HCT116 (cell line): ENCODE data around the gene SPAG5. TPM values are rescaled to one million over a fixed set of nuclear protein-coding genes. Genes with fewer than 3 reads are reported as not detected.

Source experiments
- ATAC-seq: fragments of 200-7000 bp; cut with Tn5 transposase; 2 replicates; pipeline ENCODE4 v1.9.1; 2020; ENCODE audit warnings: mild to moderate bottlenecking, moderate library complexity
- BruUV-seq: library from RNA; stranded (reverse); fragments of 400-500 nt; replicated peaks from 2 replicates; lab custom pipeline; 2021; lab: Mats Ljungman, UMichigan
- CTCF ChIA-PET: fragments of 300-600 bp; sonication (Branson Sonifier 250); formaldehyde crosslinking; loops from one replicate; lab custom pipeline; 2021; ENCODE audit warnings: antibody characterized with exemption; lab: Charles Lee
- POLR2A ChIA-PET: fragments of 300-600, 350-600 bp; sonication (Branson Sonifier 250); formaldehyde crosslinking; loops from one replicate; lab custom pipeline; 2021; ENCODE audit warnings: antibody characterized with exemption; lab: Charles Lee
- RAD21 ChIA-PET, 2 experiments: fragments of 300-600 bp; sonication (Branson Sonifier 250); formaldehyde crosslinking; loops; one replicate each; lab custom pipeline; 2023; ENCODE audit warnings: low total read pairs in 2 of 2; ENCODE audit not compliant: uncharacterized antibody in 2 of 2, unreplicated experiment in 2 of 2, low non-redundant PET in 1 of 2; lab: Charles Lee
- DNase-seq: peaks from one replicate; pipeline ENCODE4 v3.0.0-alpha.2; 2010; ENCODE audit warnings: low read depth, low spot score
- H2AFZ ChIP-seq: fragments of 200-600 bp; shearing (Covaris generic), sonication (generic); 2 replicates; pipeline ENCODE4 v1.6.1; 2017; ENCODE audit warnings: low read depth, mixed run types, mixed read lengths, antibody characterized with exemption, low read length; ENCODE audit not compliant: poor library complexity, severe bottlenecking
- H3K27ac ChIP-seq: 2 replicates; pipeline ENCODE4 v1.5.1; 2012; ENCODE audit warnings: low read depth, low read length
- H3K27me3 ChIP-seq: fragments of 200-600 bp; sonication (generic); 2 replicates; pipeline ENCODE4 v1.6.1; 2016; ENCODE audit warnings: mixed run types, low read length, mixed read lengths; ENCODE audit not compliant: insufficient read depth
- H3K36me3 ChIP-seq, 2 experiments: fragments of 200-500 bp in 1 of 2; fragments of 200-600 bp in 1 of 2; sonication (Bioruptor generic) in 1 of 2; sonication (generic) in 1 of 2; 2 replicates each; pipeline versions ENCODE4 v1.5.1 to v1.6.1; 2014 to 2016; ENCODE audit warnings: low read length in 2 of 2, inconsistent platforms in 1 of 2, mixed read lengths in 1 of 2, mixed run types in 1 of 2; ENCODE audit not compliant: insufficient read depth in 2 of 2, control insufficient read depth in 1 of 2
- H3K4me1 ChIP-seq, 2 experiments: fragments of 200-600 bp in 1 of 2; sonication (generic) in 1 of 2; 2 replicates each; pipeline versions ENCODE4 v1.5.1 to v1.6.1; 2012 to 2017; ENCODE audit warnings: low read length in 2 of 2, inconsistent platforms in 1 of 2, mild to moderate bottlenecking in 1 of 2, mixed read lengths in 1 of 2, mixed run types in 1 of 2, moderate library complexity in 1 of 2; ENCODE audit not compliant: insufficient read depth in 2 of 2, control insufficient read depth in 1 of 2
- H3K4me2 ChIP-seq: fragments of 200-600 bp; sonication (generic); 2 replicates; pipeline ENCODE4 v1.6.1; 2017; ENCODE audit warnings: mixed run types, low read length, mixed read lengths
- H3K4me3 ChIP-seq, 2 experiments: fragments of 200-600 bp in 1 of 2; sonication (generic) in 1 of 2; replicated peaks in 1 of 2; 2 replicates each; pipeline ENCODE4 v1.5.1; 2011 to 2016; ENCODE audit warnings: low read length in 2 of 2, control low read depth in 1 of 2, low read depth in 1 of 2, mild to moderate bottlenecking in 1 of 2, mixed read lengths in 1 of 2, mixed run types in 1 of 2
- H3K79me2 ChIP-seq: fragments of 200-600 bp; sonication (generic); 2 replicates; pipeline ENCODE4 v1.6.1; 2017; ENCODE audit warnings: mild to moderate bottlenecking, mixed run types, low read length, moderate library complexity, mixed read lengths; ENCODE audit not compliant: insufficient read depth
- H3K9ac ChIP-seq: fragments of 200-600 bp; sonication (generic); 2 replicates; pipeline ENCODE4 v1.6.1; 2016; ENCODE audit warnings: low read length, mixed read lengths
- H3K9me2 ChIP-seq: fragments of 200-600 bp; sonication (generic), shearing (Covaris generic); 2 replicates; pipeline ENCODE4 v1.6.1; 2017; ENCODE audit warnings: mixed run types, mild to moderate bottlenecking, moderate library complexity; ENCODE audit not compliant: insufficient read depth
- H3K9me3 ChIP-seq, 2 experiments: fragments of 200-500 bp in 1 of 2; fragments of 200-600 bp in 1 of 2; sonication (Bioruptor generic) in 1 of 2; sonication (generic) in 1 of 2; 2 replicates each; pipeline ENCODE4 v1.6.1; 2014 to 2017; ENCODE audit warnings: low read length in 2 of 2, mixed read lengths in 2 of 2, inconsistent platforms in 1 of 2, low read depth in 1 of 2, mild to moderate bottlenecking in 1 of 2, mixed run types in 1 of 2, moderate library complexity in 1 of 2; ENCODE audit not compliant: control insufficient read depth in 1 of 2, insufficient read depth in 1 of 2
- H4K20me1 ChIP-seq: fragments of 200-600 bp; sonication (generic), shearing (Covaris generic); 2 replicates; pipeline ENCODE4 v1.6.1; 2017; ENCODE audit warnings: mixed run types, mild to moderate bottlenecking, moderate library complexity; ENCODE audit not compliant: insufficient read depth
- CBX3 ChIP-seq: IDR thresholded peaks from 2 replicates; pipeline ENCODE4 v1.6.1; 2012; ENCODE audit warnings: low read depth
- CEBPB ChIP-seq: IDR thresholded peaks from 2 replicates; pipeline ENCODE4 v1.6.1; 2012; ENCODE audit warnings: low read depth
- ELF1 ChIP-seq: IDR thresholded peaks from 2 replicates; pipeline ENCODE4 v1.6.1; 2012; ENCODE audit warnings: low read depth, borderline replicate concordance
- EZH2 ChIP-seq: fragments of 200-600 bp; sonication (generic); IDR thresholded peaks from 2 replicates; pipeline ENCODE4 v1.6.1; 2017; ENCODE audit warnings: antibody characterized with exemption, mixed run types
- EZH2phosphoT487 ChIP-seq: fragments of 200-600 bp; IDR thresholded peaks from 2 replicates; pipeline ENCODE4 v1.6.1; 2018; ENCODE audit warnings: antibody characterized with exemption, borderline replicate concordance
- FOSL1 ChIP-seq: IDR thresholded peaks from 2 replicates; pipeline ENCODE4 v1.6.1; 2012; ENCODE audit warnings: low read depth
- JUND ChIP-seq: IDR thresholded peaks from 2 replicates; pipeline ENCODE4 v1.6.1; 2012
- POLR2AphosphoS5 ChIP-seq: IDR thresholded peaks from 2 replicates; pipeline ENCODE4 v1.6.1; 2011; ENCODE audit warnings: mild to moderate bottlenecking, low read depth, low read length, moderate library complexity
- RAD21 ChIP-seq: IDR thresholded peaks from 2 replicates; pipeline ENCODE4 v1.6.1; 2012; ENCODE audit warnings: low read depth, mild to moderate bottlenecking
- SIN3A ChIP-seq: IDR thresholded peaks from 2 replicates; pipeline ENCODE4 v1.6.1; 2012; ENCODE audit warnings: low read depth
- SP1 ChIP-seq: IDR thresholded peaks from 2 replicates; pipeline ENCODE4 v1.6.1; 2012; ENCODE audit warnings: low read depth
- SRF ChIP-seq: IDR thresholded peaks from 2 replicates; pipeline ENCODE4 v1.6.1; 2012; ENCODE audit warnings: low read depth
- TCF7L2 ChIP-seq: IDR thresholded peaks from 2 replicates; pipeline ENCODE4 v1.7.0; 2011; ENCODE audit warnings: borderline replicate concordance, inconsistent platforms; ENCODE audit not compliant: insufficient read depth, insufficient read length; ENCODE audit errors: extremely low read depth
- YY1 ChIP-seq: IDR thresholded peaks from 2 replicates; pipeline ENCODE4 v1.6.1; 2011; ENCODE audit warnings: low read length, low read depth, moderate library complexity, mild to moderate bottlenecking; ENCODE audit not compliant: insufficient replicate concordance; ENCODE audit errors: extremely low read depth
- intact Hi-C: fragments of 100-400 bp; cut with micrococcal nuclease; formaldehyde crosslinking; loops from 2 replicates; pipeline ENCODE4 v1.10.0; 2022
- total RNA-seq: library from RNA; stranded (reverse); gene quantifications from one replicate; pipeline ENCODE4 v1.2.1, GENCODE V29; 2021; ENCODE audit not compliant: unreplicated experiment
- TF ChIP-seq, protein P1 (sequence below): IDR thresholded peaks from 2 replicates; pipeline ENCODE4 v1.6.1; 2012
- TF ChIP-seq, protein P2 (sequence below): IDR thresholded peaks from 2 replicates; pipeline ENCODE4 v1.6.1; 2012; ENCODE audit warnings: low read depth
- TF ChIP-seq, protein P3 (sequence below): IDR thresholded peaks from 2 replicates; pipeline ENCODE4 v1.6.1; 2012

Gene SPAG5
- total RNA-seq, 1 experiment from 2014 or later, result 94.9 TPM

DNA sequence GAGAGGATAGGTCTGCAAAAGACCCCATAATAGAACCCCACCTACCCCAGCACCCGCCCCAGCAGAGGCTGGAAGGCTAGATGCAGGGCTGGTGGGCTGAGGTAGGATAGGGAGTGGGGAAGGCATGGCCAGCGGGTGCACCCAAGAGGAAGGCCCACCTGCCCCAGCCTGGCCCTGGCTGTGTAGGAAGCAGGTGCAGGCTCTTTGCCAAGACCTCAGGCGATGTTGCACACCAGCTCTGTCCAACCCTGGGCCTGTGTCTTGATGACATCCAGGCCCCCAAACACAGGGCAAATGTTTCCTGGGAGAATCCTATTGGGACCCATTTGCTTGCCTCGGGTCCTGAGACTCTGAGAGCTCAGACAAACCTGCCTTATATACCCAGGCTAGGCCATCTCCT is 58.6 kb downstream of the SPAG5 start:
- no TSS peak for BruUV-seq
- Histone ChIP-seq H3K4me1 (no peaks in the 10 kb centered on the region), H3K79me2 (no peaks in the 10 kb centered on the region), H2AFZ (no peak overlapping the region), H3K27me3 (no peaks in the 10 kb centered on the region), H3K27ac (no peak overlapping the region), H4K20me1 (no peaks in the 10 kb centered on the region), H3K9ac (no peak overlapping the region), H3K4me2 (no peak overlapping the region), H3K9me2 (no peaks in the 10 kb centered on the region), H3K9me3 (no peaks in the 10 kb centered on the region), H3K36me3 (no peaks in the 10 kb centered on the region), H3K4me3 (no peak overlapping the region)
- DNase-seq (no peak), ATAC-seq (no peak)
- POLR2A ChIA-PET, result no interaction called here
- CTCF ChIA-PET, result no interaction called here
- intact Hi-C loops, result loop anchor here (1.0 kb wide), 1 partner anchor 46 kb away; no protein-coding TSS in a partner anchor
- no peak for TF ChIP-seq CBX3
- no peak for TF ChIP-seq RAD21
- TF ChIP-seq EZH2phosphoT487, result no peak
- no peak for TF ChIP-seq SP1
- TF ChIP-seq CEBPB, result no peak
- TF ChIP-seq, protein P1, sequence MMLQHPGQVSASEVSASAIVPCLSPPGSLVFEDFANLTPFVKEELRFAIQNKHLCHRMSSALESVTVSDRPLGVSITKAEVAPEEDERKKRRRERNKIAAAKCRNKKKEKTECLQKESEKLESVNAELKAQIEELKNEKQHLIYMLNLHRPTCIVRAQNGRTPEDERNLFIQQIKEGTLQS, result no peak
- no peak for TF ChIP-seq FOSL1
- no peak for TF ChIP-seq SRF
- TF ChIP-seq ELF1, result no peak
- TF ChIP-seq TCF7L2, result no peak
- no peak for TF ChIP-seq EZH2
- TF ChIP-seq POLR2AphosphoS5, result no peak
- RAD21 ChIA-PET, result no interaction called here

DNA sequence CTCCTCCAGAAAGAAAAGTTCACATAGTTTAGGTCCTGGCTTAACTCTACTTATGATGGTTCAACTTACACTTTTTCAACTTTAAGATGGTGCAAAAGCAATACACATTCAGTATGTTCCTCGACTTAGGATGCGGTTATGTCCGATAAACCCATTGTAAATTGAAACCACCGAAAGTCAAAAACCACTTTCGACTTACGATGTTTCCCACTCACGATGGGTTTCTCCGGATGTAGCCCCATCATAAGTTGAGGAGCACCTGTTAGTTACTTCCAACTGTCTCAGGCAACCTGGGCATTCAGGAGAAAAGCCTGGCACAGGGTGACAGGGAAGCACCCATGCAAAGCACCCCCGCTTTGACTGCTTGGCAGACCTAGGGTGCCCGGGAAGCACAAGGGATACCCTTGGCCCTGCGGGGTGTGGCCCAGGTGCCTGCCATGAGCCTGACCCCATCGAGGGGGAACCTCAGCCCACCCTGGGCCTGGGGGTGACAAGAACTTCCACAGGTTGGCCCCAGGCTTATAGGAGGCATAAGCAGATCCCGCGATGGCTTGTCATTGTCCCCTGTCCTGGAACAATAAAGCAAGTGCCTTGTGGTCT is 60.4 kb downstream of the SPAG5 start:
- no peak for ATAC-seq
- intact Hi-C loops, result no loop called here
- Histone ChIP-seq H3K27ac (no peak overlapping the region), H3K36me3 (no peaks in the 10 kb centered on the region), H3K9ac (no peak overlapping the region), H2AFZ (no peak overlapping the region), H4K20me1 (no peaks in the 10 kb centered on the region), H3K79me2 (no peaks in the 10 kb centered on the region), H3K27me3 (no peaks in the 10 kb centered on the region), H3K9me3 (no peaks in the 10 kb centered on the region), H3K4me2 (no peak overlapping the region), H3K9me2 (no peaks in the 10 kb centered on the region), H3K4me1 (no peaks in the 10 kb centered on the region; a peak in 1 of 4 replicates), H3K4me3 (no peak overlapping the region)
- ChIA-PET CTCF (no interaction called here), POLR2A (no interaction called here), RAD21 (no interaction called here)
- DNase-seq, result no peak
- no TSS peak for BruUV-seq
- TF ChIP-seq YY1 (no peak), SIN3A (no peak), JUND (no peak), CEBPB (no peak)
- TF ChIP-seq, protein P2, sequence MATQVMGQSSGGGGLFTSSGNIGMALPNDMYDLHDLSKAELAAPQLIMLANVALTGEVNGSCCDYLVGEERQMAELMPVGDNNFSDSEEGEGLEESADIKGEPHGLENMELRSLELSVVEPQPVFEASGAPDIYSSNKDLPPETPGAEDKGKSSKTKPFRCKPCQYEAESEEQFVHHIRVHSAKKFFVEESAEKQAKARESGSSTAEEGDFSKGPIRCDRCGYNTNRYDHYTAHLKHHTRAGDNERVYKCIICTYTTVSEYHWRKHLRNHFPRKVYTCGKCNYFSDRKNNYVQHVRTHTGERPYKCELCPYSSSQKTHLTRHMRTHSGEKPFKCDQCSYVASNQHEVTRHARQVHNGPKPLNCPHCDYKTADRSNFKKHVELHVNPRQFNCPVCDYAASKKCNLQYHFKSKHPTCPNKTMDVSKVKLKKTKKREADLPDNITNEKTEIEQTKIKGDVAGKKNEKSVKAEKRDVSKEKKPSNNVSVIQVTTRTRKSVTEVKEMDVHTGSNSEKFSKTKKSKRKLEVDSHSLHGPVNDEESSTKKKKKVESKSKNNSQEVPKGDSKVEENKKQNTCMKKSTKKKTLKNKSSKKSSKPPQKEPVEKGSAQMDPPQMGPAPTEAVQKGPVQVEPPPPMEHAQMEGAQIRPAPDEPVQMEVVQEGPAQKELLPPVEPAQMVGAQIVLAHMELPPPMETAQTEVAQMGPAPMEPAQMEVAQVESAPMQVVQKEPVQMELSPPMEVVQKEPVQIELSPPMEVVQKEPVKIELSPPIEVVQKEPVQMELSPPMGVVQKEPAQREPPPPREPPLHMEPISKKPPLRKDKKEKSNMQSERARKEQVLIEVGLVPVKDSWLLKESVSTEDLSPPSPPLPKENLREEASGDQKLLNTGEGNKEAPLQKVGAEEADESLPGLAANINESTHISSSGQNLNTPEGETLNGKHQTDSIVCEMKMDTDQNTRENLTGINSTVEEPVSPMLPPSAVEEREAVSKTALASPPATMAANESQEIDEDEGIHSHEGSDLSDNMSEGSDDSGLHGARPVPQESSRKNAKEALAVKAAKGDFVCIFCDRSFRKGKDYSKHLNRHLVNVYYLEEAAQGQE, result no peak
- TF ChIP-seq, protein P3, sequence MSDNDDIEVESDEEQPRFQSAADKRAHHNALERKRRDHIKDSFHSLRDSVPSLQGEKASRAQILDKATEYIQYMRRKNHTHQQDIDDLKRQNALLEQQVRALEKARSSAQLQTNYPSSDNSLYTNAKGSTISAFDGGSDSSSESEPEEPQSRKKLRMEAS, result no peak
